ENCODE data around the gene CLNK.

CLNK gene

GRCh38 chr4:10701161-10701560, 16.6 kb upstream of the CLNK start:
- DNase-seq (ENCODE audit: low read depth in 3 of 3), result no peak

- DNase-seq (ENCODE audit: low read depth in 3 of 3), result no peak
These were observed 13.6 kb upstream of the CLNK start for GRCh38 chr4:10698172-10698571.

DNA sequence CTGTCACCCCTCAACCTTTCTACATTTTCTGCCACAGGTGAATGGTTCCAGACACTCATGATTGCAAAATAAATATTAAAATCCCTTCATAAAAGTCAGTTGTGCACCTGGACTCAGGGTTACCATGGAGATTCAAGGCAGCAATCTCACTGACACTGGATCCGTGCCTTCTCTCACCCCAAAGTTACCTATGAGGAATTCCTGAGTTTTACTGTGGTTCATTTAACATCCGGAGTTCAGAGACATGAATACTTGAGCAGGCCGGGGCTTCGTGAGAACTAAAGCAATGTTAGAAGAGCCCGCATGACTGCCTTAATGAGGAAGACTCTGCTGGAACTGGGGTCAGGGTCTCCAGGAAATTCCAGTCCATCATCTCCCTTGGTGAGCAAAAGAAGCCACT, 12.5 kb upstream of the CLNK start:
- no peak for DNase-seq (ENCODE audit: low read depth in 3 of 3)

DNA sequence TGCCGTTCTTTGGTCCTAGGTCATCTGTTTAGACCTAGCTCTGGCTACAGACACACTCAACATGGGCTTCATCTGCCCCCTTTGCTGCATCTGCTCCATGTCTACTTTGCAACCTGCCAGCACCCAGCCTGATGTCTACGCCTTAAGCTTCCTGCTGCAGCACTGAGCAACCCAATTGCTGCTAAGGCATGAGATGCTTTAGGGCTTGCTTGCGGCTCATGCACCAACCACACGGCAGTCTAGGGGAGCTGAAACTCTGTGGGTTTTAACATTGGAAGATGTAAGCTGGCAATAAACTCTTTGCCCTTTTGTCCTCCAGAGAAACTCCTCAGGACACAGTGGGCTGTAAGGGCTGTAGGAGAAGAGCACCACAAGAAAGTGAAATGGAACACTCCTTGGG, 11.7 kb upstream of the CLNK start:
- no peak for DNase-seq (ENCODE audit: low read depth in 3 of 3)

- no peak for DNase-seq (ENCODE audit: low read depth in 3 of 3)
These were observed 10.3 kb upstream of the CLNK start for GRCh38 chr4:10694828-10695209.

GRCh38 chr4:10694151-10694827, 9.7 kb upstream of the CLNK start:
- no peak for DNase-seq (ENCODE audit: low read depth in 3 of 3)

DNA sequence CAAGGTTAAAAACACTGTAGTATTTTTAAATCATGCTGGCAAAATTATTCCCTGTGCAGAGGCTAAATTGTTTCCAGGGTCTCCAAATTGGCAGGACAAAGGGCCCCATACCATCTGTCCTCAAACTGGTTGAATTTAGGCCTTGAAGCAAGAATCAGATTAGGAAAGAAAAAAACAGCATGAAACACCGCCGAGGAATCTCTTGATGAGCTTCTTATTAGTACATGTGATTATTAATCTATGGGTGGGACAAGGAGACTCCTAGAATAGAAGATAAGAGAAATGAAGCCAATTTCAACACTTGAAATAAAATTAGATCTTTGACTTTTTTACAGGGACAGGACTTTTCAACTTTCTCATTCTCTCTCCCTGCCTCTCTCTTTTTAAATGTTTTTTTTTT, 7.1 kb upstream of the CLNK start:
- DNase-seq (ENCODE audit: low read depth in 3 of 3), result no peak

DNA sequence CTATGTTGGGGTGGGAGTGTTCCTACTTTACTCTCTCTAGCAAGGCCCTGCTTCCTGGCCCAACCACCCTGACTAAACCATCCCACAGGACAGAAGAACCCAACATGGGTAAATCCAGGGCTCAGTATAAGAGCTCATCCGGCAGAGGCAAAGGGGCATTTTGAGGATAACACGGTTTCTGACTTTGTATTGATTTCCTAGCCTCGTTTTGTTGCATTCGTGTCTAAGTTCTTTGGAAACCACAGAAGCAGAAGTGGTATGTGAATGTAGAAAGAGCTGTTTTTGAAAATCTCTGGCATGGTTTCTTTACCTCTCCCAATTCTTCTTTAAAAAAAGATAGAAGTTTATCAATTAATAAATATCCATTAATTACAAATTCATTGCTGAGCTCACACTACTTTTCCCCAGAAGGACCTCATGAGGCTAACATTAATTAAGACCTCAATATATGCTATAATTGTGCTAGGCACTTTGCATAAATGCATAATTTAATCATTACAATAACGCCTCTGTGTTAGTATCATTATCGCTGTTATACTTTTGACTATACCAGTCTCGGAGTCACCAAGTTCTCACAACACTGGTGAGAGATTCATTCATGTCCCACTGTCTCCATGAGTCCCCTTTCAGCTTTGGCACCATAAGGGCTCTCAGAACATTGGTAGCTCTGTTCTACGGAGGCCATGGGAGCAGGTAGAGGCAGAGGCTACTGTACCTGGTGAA, 5.8 kb upstream of the CLNK start:
- no peak for DNase-seq (ENCODE audit: low read depth in 3 of 3)

- no peak for DNase-seq (ENCODE audit: low read depth in 3 of 3)
These were observed 4.3 kb upstream of the CLNK start for GRCh38 chr4:10688846-10689245.

GRCh38 chr4:10688022-10688421, 3.5 kb upstream of the CLNK start:
- DNase-seq (ENCODE audit: low read depth in 3 of 3), result no peak

DNA sequence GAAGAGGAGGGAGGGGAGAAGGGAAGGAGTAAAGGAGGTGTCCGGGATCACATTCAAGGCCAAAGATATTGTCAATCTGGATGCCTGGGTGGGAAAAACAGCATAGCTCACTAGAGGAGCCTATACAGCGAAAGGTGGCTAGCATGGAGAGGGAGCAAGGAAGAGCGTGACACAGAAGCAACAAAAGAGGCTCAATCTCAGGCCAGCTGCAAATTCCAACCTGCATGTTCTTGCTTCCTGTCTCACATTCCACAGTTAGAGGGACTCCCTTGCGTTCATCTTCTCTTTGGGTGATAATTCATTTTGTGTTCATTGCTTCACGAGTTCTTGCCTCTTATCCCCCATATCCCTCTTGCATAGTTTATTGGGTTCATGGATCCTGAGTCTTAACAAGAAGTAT, 3.0 kb upstream of the CLNK start:
- no peak for DNase-seq (ENCODE audit: low read depth in 3 of 3)

DNA sequence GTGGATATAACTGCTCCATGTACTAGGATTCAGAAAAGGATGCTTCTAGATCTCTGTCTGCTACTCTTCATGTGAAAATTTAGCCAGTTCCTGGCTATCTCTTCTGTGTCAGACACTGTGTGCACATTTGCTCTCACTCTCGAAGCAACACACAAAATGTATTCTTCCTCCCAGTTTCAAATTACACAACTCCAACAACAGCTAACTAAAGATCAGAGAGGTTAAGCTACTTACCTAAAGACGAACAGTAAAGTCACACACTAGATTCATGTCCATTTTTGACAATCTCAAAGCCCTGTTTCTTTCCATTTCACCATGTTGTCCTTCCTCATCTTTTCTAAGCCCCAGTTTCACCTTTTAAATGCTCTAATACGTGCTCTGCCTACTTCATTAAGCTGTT, 2.2 kb downstream of the CLNK start:
- no peak for DNase-seq (ENCODE audit: low read depth in 3 of 3)

DNA sequence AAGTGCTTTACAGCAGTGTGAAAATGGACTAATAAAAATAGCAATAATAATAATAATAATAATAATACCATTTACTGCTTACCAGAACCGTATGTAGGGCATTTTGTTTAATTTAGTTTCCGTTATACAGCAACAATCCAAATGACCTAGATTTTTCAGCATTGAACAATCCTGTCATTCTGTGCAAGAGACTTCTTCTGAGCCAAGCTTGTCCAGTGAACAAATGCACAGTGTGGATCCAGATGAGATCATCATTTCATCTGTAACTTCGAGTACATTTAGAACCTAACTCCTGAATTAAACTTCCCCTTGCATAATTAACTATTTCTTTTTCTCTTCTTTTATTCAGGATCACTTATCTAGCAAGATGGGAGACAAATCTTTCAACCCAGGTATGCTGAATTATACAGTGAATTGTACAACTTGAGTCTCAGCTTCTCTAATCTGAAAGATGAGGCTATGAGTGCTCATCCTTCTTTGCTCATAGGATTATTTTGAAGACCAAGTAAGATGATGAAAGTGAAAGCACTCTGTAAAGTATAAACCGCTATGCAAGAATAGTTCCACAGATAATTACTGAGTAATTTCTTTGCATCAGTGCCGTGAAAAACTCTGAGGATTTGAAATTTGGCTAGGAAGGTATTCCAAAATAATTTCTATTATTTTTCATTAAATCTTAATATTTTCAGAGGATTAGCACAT, 6.6 kb downstream of the CLNK start:
- DNase-seq (ENCODE audit: low read depth in 3 of 3), result no peak

GRCh38 chr4:10673817-10674369, 10.7 kb downstream of the CLNK start:
- no peak for DNase-seq (ENCODE audit: low read depth in 3 of 3)

- DNase-seq (ENCODE audit: low read depth in 3 of 3), result no peak
These were observed 12.2 kb downstream of the CLNK start for GRCh38 chr4:10672379-10672778.

GRCh38 chr4:10671799-10672198, 12.8 kb downstream of the CLNK start:
- no peak for DNase-seq (ENCODE audit: low read depth in 3 of 3)

DNA sequence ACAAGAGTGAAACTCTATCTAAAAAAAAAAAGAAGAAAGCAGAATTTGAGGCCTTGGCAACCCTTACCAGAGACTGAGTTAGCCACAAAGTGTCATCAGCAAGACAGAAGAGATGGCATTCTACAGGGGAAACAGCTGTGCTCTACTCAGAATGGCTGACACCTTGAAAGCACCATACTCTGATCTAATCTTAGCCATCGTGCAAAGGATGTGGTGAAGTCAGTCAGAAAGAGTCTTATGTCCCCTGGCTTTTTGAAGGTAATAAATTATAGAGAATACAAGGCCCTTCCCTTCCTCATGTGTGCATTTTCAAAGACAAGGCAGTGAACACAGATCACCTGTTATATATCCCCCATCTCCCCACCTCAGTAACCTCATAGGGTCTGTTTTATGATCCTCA, 13.2 kb downstream of the CLNK start:
- no peak for DNase-seq (ENCODE audit: low read depth in 3 of 3)

- DNase-seq (ENCODE audit: low read depth in 3 of 3), result no peak
These were observed 14.2 kb downstream of the CLNK start for GRCh38 chr4:10670321-10670720.

DNA sequence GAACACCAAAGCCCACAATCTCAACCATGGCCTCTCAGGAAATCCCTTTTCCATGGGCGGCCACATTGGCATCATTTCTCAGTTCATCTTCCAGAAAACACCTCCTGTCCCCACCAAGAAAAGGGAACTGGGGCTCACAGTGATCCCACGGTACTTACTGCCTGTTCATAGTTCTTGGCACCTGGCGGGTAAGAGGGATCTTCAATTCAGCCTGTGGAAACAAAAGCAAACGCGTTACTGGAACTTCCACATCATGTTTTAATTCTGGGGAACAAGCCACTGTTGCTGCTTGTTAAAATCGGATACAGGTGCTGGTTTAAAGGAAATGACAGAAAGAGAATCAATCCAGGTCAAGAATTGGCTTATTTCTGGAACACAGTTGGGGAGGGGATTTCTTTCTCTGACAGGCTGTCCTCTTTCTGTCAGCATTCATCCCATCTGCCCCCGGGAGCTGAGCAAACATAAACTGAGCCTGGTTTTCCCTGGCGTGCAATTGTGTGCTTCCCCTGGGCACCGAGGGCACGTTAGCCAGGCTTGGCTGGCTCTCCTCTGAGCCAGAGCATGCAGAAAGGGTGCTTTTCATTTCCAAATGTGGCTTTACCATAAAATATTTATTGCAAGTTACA, 16.8 kb downstream of the CLNK start:
- no peak for DNase-seq (ENCODE audit: low read depth in 3 of 3)

DNA sequence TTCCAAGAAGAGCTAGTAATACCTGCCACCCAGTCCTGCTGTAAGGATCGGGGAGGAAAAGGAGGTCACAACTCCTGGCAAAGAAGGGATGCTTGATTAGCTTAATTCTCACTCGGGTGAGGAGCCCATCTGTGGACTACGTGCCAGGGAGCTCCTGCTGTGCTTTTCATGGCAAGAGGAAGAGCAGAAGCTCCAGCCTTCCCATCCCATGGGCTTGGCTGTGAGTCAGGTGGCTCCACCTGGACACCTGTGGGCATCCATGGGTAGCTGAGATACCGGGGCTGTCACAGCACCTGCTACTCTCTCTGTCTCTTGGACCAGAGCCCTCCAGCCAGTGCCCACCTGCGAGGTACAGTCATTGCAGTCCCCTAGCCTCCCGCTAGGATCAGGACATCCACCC, 18.0 kb downstream of the CLNK start:
- DNase-seq (ENCODE audit: low read depth in 3 of 3), result no peak

DNA sequence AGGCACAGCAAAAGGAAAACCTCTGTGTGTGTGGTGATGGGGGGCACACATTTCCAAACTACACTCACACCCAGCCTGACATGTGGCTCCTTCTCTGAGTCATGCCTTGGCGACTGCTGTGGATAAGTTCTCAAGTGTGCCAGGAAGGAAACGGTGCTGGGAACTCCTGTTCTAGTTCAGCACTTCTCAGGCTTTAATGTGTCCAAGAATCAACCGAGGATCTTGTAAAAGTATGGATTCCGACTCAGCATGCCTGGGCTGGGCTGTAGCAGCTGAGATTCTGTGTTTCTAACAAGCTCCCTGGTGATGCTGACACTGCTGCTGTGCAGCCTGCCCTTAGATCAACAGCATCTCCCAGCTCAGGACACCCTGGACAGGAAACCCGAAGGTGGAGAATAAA, 20.2 kb downstream of the CLNK start:
- DNase-seq (ENCODE audit: low read depth in 3 of 3), result no peak

DNA sequence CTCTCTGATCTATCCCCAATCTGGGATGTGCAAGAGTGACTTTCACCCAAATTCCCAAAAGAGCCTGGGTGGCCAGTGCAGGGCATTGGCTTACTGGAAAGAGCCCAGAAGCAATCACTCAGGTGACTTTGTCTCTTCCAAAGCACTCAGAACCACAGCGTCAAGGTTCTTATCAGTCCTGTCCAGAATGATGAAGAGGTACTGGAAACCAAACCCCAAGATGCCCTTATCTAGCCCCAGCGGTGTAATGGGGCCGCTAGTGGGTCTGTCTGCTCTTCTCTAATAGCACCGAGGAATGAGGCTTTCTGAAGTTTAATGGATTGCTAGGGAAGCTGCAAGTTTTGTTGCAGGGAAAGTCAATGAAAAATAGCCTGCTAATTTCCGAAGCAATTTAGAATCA, 21.6 kb downstream of the CLNK start:
- no peak for DNase-seq (ENCODE audit: low read depth in 3 of 3)

Data from stimulated activated CD4-positive, alpha-beta T cell treated with anti-CD3 and anti-CD28 coated beads, TNF-alpha, amount 100 ng/mL, for 4 hours (primary cell).